Measurements from ENCODE around the gene ZPLD1.

DNA sequence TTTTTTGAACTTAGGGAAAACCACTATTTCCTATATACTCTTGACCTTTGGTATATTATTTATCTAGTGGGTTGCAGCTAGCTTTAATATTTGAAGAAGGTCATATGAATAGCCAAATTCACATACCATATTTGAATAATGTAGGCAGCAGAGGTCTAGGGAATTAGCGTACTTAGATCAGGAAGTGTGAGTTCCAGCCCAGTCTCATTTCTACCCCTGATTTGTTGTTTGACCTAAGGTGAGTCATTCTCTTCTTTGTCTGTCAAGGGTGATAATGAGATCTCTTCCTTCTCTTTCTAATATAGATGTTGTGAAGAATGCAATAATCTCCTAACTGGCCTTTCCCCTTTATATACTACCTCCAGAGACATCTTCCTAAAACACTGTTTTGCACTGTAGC, 36.6 kb upstream of the ZPLD1 start:
- TF ChIP-seq, protein P1, sequence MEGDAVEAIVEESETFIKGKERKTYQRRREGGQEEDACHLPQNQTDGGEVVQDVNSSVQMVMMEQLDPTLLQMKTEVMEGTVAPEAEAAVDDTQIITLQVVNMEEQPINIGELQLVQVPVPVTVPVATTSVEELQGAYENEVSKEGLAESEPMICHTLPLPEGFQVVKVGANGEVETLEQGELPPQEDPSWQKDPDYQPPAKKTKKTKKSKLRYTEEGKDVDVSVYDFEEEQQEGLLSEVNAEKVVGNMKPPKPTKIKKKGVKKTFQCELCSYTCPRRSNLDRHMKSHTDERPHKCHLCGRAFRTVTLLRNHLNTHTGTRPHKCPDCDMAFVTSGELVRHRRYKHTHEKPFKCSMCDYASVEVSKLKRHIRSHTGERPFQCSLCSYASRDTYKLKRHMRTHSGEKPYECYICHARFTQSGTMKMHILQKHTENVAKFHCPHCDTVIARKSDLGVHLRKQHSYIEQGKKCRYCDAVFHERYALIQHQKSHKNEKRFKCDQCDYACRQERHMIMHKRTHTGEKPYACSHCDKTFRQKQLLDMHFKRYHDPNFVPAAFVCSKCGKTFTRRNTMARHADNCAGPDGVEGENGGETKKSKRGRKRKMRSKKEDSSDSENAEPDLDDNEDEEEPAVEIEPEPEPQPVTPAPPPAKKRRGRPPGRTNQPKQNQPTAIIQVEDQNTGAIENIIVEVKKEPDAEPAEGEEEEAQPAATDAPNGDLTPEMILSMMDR (IDR thresholded peaks at IDR 0.05) = no peak
- no peak for TF ChIP-seq POLR2A (IDR thresholded peaks at IDR 0.05)

Measured in heart left ventricle (tissue), 13 donors.